Measurements from ENCODE around the gene NOL4L. TPM values are rescaled to one million over a fixed set of nuclear protein-coding genes. Genes with fewer than 3 reads are reported as not detected.
A peak's percentile ranks its signal among the peaks of the same experiment; 100 is the strongest.

NOL4L gene
- total RNA-seq, 1 donor from 2014 or later: 19.7 TPM

DNA sequence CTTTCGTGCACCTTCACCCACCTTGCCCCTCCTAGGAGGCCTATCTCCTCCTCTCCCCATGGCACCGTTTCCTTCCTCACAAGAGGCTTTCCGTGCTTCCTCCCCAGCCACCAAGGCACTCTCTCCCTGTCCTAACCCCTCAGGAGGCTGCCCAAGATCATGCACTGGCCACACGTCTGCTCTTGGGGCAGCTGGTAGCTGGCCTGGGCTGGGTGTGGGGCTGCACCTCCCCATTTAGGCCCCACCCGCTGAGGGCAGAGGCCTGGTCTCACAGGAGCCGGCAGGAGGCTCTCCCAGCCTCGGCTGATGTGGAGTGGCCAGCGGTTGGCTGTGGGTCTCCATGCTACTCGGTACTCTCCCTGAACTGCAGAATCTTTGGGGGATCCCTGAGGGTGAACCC, 13.6 kb downstream of the NOL4L start:
- no peak overlapping the region for H3K4me3 ChIP-seq
- no peaks in the 10 kb centered on the region for H3K27me3 ChIP-seq
- TF ChIP-seq, protein P1, sequence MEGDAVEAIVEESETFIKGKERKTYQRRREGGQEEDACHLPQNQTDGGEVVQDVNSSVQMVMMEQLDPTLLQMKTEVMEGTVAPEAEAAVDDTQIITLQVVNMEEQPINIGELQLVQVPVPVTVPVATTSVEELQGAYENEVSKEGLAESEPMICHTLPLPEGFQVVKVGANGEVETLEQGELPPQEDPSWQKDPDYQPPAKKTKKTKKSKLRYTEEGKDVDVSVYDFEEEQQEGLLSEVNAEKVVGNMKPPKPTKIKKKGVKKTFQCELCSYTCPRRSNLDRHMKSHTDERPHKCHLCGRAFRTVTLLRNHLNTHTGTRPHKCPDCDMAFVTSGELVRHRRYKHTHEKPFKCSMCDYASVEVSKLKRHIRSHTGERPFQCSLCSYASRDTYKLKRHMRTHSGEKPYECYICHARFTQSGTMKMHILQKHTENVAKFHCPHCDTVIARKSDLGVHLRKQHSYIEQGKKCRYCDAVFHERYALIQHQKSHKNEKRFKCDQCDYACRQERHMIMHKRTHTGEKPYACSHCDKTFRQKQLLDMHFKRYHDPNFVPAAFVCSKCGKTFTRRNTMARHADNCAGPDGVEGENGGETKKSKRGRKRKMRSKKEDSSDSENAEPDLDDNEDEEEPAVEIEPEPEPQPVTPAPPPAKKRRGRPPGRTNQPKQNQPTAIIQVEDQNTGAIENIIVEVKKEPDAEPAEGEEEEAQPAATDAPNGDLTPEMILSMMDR (IDR thresholded peaks at IDR 0.05): no peak
- H3K36me3 ChIP-seq: no peaks in the 10 kb centered on the region
- H3K4me1 ChIP-seq: no peaks in the 10 kb centered on the region
- intact Hi-C loops (cut with DNase I): no loop called here
- no peaks in the 10 kb centered on the region for H3K9me3 ChIP-seq
- H3K27ac ChIP-seq: no peak overlapping the region
- DNase-seq: no peak
- ATAC-seq: no peak

DNA sequence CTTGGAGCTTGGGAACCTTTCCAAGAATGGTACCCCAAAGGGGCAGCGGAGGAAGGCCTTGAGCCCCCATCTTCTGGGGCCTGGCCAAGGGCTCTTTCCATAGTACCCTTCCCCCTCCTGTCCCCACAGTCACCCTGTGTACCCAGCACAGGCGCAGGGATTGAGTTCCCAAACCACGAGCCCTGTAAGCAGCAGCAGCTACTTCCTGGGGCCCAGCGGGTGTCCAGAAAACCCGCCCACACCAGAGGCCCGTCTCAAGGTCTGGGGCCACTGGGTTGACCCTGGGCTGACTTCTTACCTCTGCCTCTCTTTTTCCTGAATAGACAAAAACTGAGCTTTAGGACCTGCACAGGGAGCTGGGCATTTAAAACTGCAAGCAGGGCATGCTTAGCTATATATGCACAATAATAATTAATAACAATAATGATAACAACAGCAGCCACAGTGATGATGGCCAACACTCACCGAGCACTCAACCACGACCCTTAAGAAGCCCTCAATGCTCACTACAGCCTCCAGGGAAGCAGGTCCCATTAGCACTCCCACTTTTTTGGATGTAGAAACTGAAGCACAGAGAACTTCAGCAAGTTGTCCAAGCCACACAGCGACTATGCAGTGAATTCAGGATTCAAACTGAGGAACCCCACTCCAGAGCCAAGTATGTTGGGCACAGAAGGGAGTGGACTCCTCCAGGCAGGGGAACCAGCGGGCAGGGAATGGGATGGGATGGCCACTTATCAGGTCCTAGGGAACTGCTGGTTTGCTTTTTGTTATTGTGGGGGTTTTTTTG, 14.5 kb downstream of the NOL4L start:
- TF ChIP-seq, protein P1 (IDR thresholded peaks at IDR 0.05): no peak
- H3K27ac ChIP-seq: no peak overlapping the region
- DNase-seq: no peak
- peak; percentile 49 for ATAC-seq
- no peaks in the 10 kb centered on the region for H3K27me3 ChIP-seq
- no peaks in the 10 kb centered on the region for H3K36me3 ChIP-seq
- no peak overlapping the region for H3K4me3 ChIP-seq
- intact Hi-C loops (cut with DNase I): no loop called here
- no peaks in the 10 kb centered on the region for H3K9me3 ChIP-seq
- no peaks in the 10 kb centered on the region for H3K4me1 ChIP-seq

DNA sequence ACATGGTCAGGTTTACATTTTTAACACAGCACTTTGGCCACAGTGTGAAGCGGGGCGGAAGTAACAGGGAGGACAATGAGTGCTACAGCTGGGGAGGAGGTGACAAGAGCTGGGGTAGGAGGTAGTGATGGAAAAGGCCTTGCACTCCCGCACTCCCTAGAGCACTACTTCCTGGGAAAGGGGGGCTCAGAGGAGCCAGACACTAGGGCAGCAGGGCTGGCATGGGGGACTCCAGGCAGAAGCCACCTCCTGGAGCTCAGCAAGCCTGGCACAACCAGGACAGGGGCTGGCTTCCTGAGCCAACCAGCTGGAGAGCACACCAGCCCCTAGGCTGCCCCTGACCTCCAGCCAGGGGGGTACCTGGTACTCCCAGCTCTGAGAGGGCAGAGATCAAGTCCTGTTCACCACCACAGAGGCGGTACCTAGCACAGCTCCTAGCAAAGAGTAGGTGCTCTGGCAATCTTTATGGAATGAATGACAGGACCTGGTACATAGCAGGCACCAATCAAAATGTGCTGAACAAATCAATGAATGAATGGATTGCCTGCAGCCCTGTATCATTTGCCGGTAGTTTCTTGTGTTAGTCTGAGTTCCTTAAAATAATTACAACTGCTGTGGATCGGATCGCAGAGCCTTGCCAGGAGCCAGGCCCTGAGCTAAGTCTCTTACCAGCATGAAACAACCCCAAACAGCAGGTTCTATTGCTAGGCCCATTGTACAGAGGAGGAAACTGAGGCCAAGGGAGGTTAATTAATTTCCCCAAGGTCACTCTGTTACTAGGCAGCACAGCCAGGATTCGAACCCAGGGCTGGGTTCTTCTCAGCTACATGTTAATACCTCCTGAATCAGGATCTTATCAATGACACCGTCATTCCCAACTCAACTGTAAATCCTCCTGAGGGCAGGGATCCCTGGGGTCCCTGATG, 15.5 kb downstream of the NOL4L start:
- no peak for DNase-seq
- Histone ChIP-seq H3K9me3 (no peaks in the 10 kb centered on the region), H3K27me3 (no peaks in the 10 kb centered on the region), H3K36me3 (no peaks in the 10 kb centered on the region), H3K4me3 (no peak overlapping the region), H3K27ac (no peak overlapping the region), H3K4me1 (no peaks in the 10 kb centered on the region)
- TF ChIP-seq, protein P1 (IDR thresholded peaks at IDR 0.05): no peak
- no peak for ATAC-seq
- intact Hi-C loops (cut with DNase I): no loop called here

DNA sequence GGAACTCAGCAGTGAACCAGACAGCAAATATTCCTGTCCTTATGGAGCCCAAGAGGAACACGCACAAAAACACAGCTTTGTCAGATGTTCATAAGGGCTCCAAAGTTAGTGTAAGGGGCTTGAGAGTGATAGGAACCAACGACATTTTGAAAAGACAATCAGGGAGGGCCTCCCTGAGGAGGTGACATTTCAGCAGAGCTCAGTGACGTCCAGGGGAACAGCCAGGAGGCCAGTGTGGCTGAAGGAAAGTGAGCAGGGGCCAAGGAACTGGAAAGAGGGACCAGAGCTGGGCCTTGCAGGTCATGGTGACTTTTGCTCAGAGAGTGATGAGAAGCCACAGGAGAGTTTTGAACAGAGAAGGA, 16.1 kb downstream of the NOL4L start:
- DNase-seq (no peak), ATAC-seq (no peak)
- Histone ChIP-seq H3K27ac (no peak overlapping the region), H3K9me3 (no peaks in the 10 kb centered on the region), H3K4me3 (no peak overlapping the region), H3K4me1 (no peaks in the 10 kb centered on the region), H3K36me3 (no peaks in the 10 kb centered on the region), H3K27me3 (no peaks in the 10 kb centered on the region)
- TF ChIP-seq, protein P1 (IDR thresholded peaks at IDR 0.05): no peak
- intact Hi-C loops (cut with DNase I): no loop called here

DNA sequence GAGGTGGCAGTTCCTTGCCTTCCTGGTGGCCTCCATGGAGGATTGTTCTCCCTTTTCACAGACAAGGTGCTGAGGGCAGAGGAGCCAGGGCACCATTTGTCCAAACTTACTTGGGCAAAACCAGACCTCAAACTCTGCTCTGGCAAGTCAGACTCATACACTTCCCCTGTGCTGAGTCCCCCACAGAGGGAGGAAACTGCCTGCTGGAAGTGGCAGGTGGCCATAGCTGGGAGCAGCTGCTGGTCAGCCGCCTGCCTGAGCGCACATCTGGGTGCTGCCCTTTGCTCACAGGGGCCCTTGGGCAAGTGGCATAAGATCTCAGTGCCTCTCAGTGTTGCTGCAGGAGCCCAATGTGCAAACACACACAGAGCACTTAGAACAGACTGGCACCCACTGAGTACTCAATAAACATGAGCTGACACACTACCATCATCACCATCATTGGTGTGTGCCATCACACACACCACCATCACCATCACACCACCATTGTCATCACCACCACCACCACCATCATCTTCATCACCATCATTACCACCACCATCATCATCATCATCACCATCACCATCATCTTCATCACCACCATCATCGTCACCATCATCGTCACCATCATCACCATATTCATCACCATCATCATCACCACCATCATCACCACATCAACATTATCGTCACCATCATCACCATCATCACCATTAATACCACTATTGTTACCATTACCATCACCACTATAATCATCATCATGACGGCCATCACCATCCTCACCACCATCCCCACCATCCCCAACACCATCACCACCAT, 17.6 kb downstream of the NOL4L start:
- TF ChIP-seq, protein P1 (IDR thresholded peaks at IDR 0.05): no peak
- no peaks in the 10 kb centered on the region for H3K4me1 ChIP-seq
- DNase-seq (no peak), ATAC-seq (no peak)
- no peaks in the 10 kb centered on the region for H3K36me3 ChIP-seq
- no peaks in the 10 kb centered on the region for H3K9me3 ChIP-seq
- intact Hi-C loops (cut with DNase I): no loop called here
- no peak overlapping the region for H3K27ac ChIP-seq
- H3K4me3 ChIP-seq: no peak overlapping the region
- no peaks in the 10 kb centered on the region for H3K27me3 ChIP-seq
